ENCODE measurements around the gene FAM209A. TPM values are rescaled to one million over a fixed set of nuclear protein-coding genes. Genes with fewer than 3 reads are reported as not detected.
"Not testable (repeated sequence)": the region's sequence is repeated elsewhere in the genome, so short reads cannot be mapped to it uniquely, and the experiment has no call there.

FAM209A gene
- total RNA-seq, 1 experiment from 2014 or later, result not detected

GRCh38 chr20:56520746-56521354, 3.7 kb upstream of the FAM209A start:
- in situ Hi-C loops (cut with HindIII; ENCODE audit: low pct_unique_long_range_greater_than_20kb, low sequenced_read_pairs); DNase-seq (ENCODE audit: low read depth, low spot score): not testable (repeated sequence)

DNA sequence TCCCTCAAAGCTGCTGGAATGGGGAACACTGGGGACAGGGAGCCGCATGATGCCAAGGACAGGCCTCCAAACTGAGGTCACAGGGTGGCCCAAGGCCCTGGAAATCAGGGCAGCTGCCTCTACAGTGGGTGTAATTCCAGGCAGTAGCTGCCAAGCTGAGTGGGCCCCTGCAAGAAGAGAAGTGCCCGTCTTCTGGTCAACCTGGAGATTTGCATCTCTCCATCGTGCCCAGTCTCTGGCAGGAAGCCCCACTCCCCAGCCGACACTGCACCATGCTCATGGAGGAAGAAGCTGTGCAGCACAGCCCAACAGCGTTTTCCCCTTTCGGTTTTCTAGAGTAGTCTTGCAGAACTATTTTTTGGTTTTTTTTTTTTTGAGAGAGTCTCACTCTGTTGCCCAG, 2.2 kb upstream of the FAM209A start:
- DNase-seq (ENCODE audit: low read depth, low spot score), result no peak
- in situ Hi-C loops (cut with HindIII; ENCODE audit: low pct_unique_long_range_greater_than_20kb, low sequenced_read_pairs), result no loop called here

GRCh38 chr20:56527521-56527920, 3.0 kb downstream of the FAM209A start:
- DNase-seq (ENCODE audit: low read depth, low spot score), result no peak
- in situ Hi-C loops (cut with HindIII; ENCODE audit: low pct_unique_long_range_greater_than_20kb, low sequenced_read_pairs), result no loop called here

GRCh38 chr20:56532946-56533345, 8.4 kb downstream of the FAM209A start, which contains the start of gene FAM209B:
Gene FAM209B, plus strand, starts transcription at chr20:56533246. Its CDS starts 96 bp downstream, at chr20:56533342.
- DNase-seq (ENCODE audit: low read depth, low spot score); in situ Hi-C loops (cut with HindIII; ENCODE audit: low pct_unique_long_range_greater_than_20kb, low sequenced_read_pairs): not testable (repeated sequence)

DNA sequence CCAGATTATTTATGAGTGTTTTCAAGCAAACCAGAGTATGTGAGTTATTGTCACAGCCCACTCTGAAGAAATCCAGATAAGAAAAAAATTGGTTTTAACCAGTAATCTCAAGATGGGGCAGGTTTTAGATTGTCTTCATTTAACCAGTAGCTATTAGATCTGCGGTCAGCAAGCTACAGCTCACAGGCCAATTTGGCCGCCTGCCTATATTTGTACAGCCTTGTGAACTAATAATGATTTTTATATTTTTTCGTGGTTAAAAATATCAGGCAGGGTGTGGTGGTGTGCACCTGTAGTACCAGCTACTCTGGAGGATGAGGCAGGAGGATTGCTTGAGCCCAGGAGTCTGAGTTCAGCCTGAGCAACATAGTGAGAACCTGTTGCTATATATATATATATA, 13.5 kb downstream of the FAM209A start:
- in situ Hi-C loops (cut with HindIII; ENCODE audit: low pct_unique_long_range_greater_than_20kb, low sequenced_read_pairs), result no loop called here
- no peak for DNase-seq (ENCODE audit: low read depth, low spot score)

DNA sequence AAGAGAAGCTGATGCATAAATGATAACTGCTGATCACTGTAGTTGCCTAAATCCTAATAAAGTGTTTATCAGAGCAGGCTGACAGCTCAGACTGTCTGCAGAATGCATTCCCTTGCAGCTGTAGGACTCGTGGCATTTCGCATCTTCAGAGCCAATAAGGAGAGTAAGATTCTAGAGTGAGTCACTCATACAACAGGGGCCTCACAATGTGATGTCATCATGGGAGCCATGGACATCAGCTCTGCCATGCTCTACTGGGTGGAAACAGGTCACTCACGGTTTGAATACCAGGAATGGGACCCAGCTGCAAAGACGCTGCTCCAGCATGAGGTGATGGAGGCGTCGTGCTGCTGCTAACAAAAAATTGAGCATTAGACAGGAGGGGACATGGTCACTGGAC, 15.9 kb downstream of the FAM209A start:
- no peak for DNase-seq (ENCODE audit: low read depth, low spot score)
- in situ Hi-C loops (cut with HindIII; ENCODE audit: low pct_unique_long_range_greater_than_20kb, low sequenced_read_pairs), result no loop called here

DNA sequence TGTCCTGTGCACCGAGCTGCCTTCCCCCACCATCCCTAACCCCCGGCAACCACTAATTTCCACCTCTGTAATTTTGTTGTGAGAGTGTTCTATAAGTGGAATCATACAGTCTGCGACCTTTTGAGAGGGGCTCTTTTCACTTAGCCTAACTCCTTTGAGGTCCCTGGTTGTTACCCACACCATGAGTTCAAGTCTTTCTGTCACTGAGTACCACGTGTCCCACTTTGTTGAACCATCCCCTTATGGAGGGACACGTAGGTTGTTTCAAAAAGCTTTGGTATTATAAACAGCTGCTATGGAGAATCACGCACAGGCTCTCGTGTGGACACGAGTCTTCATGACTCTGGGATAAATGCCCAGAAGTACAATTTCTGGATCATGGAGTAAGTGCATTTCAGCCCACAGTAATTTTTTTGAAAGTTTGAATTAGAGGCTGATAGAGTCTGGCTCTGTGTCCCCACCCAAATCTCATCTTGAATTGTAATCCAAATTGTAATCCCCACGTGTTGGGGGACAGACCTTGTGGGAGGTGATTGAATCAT, 18.0 kb downstream of the FAM209A start:
- DNase-seq (ENCODE audit: low read depth, low spot score), result no peak
- in situ Hi-C loops (cut with HindIII; ENCODE audit: low pct_unique_long_range_greater_than_20kb, low sequenced_read_pairs), result no loop called here

DNA sequence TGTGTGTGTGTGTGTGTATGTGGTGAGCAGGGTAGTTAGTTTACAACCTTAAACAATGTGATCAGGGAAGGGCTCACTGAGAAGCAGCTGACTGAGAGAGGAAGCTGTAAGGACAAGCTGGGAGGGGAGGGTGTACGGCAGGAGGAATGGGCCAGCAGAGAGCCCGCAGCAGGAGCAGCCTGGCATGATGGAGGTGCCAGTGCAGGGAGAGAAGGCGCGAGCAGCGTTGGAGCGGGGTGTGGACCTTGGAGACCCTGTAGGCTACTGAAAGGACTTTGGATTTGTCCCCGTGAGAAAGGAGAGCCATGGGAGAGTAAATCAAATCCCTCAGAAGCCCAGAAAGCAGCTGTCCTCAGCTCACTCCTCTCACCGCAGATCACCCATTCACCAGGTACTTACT, 27.0 kb downstream of the FAM209A start:
- no peak for DNase-seq (ENCODE audit: low read depth, low spot score)
- in situ Hi-C loops (cut with HindIII; ENCODE audit: low pct_unique_long_range_greater_than_20kb, low sequenced_read_pairs), result no loop called here

- in situ Hi-C loops (cut with HindIII; ENCODE audit: low pct_unique_long_range_greater_than_20kb, low sequenced_read_pairs), result no loop called here
- DNase-seq (ENCODE audit: low read depth, low spot score), result no peak
Measured at GRCh38 chr20:56552911-56553629, 28.5 kb downstream of the FAM209A start.

DNA sequence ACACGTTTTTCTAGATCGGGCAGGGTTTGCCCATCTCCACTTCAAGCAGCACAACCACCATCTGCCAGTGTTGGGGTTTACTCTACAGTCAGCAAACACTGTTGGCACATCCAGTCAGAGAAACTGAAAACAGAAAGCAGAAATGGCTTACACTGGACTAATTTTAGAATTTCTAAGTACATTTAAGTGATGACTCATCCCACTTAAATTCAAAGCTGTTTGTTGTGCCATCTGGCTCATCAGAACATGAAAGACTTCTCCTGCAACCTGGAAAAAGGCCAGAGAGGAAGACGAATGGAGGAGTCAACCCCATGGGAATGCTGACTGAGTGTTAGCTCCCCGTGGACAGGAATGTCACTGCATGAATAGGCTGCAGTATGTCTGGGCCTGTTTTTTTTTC, 30.3 kb downstream of the FAM209A start:
- in situ Hi-C loops (cut with HindIII; ENCODE audit: low pct_unique_long_range_greater_than_20kb, low sequenced_read_pairs), result no loop called here

DNA sequence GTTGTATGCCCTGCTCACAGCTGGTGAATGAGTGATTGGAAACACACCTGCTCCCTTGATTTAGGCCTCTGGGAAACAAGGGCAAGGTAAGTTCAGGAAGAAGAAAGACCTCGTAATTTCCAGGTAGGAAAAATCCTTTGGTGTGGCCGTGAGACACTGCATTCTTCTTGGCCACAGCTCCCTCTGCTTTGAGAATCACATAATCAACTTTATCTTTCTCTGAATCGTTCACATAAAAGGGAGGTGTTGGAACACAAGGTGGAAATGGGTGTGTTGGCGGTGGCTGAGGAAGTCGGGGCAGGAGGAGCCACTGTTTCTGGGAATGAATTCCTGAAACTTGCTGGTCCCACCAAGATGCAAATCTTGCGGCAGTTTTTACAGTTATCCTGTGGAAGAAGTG, 34.4 kb downstream of the FAM209A start:
- in situ Hi-C loops (cut with HindIII; ENCODE audit: low pct_unique_long_range_greater_than_20kb, low sequenced_read_pairs), result no loop called here

More for the DNA sequence above, 30.3 kb downstream of the FAM209A start:
- peak; percentile 86 for DNase-seq (ENCODE audit: low read depth, low spot score)

GRCh38 chr20:56564526-56564925, 40.0 kb downstream of the FAM209A start:
- DNase-seq (ENCODE audit: low read depth, low spot score); in situ Hi-C loops (cut with HindIII; ENCODE audit: low pct_unique_long_range_greater_than_20kb, low sequenced_read_pairs): not testable (repeated sequence)

More for the DNA sequence above, 34.4 kb downstream of the FAM209A start:
- no peak for DNase-seq (ENCODE audit: low read depth, low spot score)

DNA sequence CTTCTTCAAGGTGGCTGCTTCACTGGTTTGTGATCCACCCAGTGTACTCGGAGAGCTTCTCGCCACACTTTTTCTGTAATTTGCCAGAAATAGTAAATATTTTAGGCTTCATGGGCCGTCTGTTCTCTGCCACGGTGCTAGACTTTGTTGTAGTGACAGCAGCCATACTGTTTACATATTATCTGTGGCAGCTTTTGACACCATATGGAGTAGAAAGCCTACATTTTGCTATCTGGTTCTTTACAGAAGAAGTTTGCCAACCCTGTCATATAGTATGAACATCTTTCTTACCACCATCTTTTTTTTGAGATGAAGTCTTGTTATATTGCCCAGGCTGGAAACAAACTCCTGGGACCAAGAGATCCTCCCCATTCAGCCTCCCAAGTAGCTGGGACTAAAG, 41.0 kb downstream of the FAM209A start:
- no peak for DNase-seq (ENCODE audit: low read depth, low spot score)
- in situ Hi-C loops (cut with HindIII; ENCODE audit: low pct_unique_long_range_greater_than_20kb, low sequenced_read_pairs), result no loop called here

GRCh38 chr20:56566621-56567020, 42.1 kb downstream of the FAM209A start:
- peak; percentile 35 for DNase-seq (ENCODE audit: low read depth, low spot score)
- in situ Hi-C loops (cut with HindIII; ENCODE audit: low pct_unique_long_range_greater_than_20kb, low sequenced_read_pairs), result no loop called here

DNA sequence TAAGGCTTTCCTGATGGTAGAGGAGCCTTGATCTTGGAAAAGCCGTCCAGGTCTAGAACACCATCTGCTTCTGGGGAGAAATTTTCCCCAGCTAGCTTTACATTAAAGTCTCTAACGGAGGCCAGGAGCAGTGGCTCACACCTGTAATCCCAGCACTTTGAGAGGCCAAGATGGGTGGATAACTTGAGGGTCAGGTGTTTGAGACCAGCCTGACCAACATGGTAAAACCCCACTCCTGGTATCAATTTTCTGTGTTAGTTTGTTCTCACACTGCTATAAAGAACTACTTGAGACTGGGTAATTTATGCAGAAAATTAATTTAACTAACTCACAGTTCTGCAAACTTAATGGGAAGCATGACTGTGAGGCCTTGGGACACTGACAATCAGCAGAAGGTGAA, 46.3 kb downstream of the FAM209A start:
- no peak for DNase-seq (ENCODE audit: low read depth, low spot score)
- in situ Hi-C loops (cut with HindIII; ENCODE audit: low pct_unique_long_range_greater_than_20kb, low sequenced_read_pairs), result no loop called here

DNA sequence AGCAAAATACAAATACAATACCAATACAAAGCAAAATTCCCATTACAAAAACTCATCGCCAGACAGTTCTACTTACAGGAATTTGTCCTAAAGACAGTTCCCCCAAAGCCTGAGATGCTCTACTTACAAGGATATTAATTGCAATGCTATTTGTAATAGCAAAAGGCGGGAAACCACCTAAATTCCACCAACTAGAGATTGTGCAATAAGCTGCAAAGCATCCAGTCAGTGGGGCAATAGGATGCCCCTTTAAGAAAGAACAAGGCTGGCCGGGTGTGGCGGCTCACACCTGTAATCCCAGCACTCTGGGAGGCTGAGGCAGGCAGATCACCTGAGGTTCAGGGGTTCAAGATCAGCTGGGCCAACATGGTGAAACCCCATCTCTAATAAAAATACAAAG, 47.6 kb downstream of the FAM209A start:
- in situ Hi-C loops (cut with HindIII; ENCODE audit: low pct_unique_long_range_greater_than_20kb, low sequenced_read_pairs), result no loop called here

GRCh38 chr20:56573986-56574385, 49.4 kb downstream of the FAM209A start:
- in situ Hi-C loops (cut with HindIII; ENCODE audit: low pct_unique_long_range_greater_than_20kb, low sequenced_read_pairs), result no loop called here
- DNase-seq (ENCODE audit: low read depth, low spot score), result no peak

More for the DNA sequence above, 47.6 kb downstream of the FAM209A start:
- no peak for DNase-seq (ENCODE audit: low read depth, low spot score)

DNA sequence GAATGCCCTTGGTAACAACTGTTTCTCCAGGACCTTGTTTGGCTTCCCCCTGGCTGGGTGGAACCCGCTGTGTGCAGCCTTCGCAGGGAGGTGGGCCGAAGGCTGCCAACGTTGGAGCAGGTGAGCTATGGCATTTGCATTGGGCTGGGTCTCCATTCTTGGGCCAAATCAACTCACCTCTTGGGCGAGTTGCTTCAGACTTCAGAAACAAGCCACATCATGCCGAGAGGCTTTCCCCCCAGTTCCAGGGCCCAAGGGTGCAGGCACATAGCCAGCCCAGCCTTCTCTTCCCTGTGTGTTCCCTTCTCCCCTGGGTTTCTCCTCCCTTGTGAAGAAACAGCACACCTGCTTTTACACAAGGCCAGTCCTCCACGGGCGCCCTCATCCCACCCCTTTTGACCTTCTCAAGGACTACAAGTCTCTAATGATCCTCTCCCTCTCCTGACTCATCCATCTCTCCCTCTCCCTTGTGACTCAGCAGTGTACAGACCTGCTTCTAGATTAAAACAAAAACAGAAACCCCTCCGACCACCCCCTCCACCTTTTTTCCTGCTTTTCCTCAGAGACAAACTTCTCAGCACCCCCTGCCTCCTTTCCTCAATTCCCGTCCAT, 50.1 kb downstream of the FAM209A start:
- in situ Hi-C loops (cut with HindIII; ENCODE audit: low pct_unique_long_range_greater_than_20kb, low sequenced_read_pairs), result no loop called here
- DNase-seq (ENCODE audit: low read depth, low spot score), result no peak

All from SK-MEL-5 (cell line).